HG02943 (cell line): Measurements from ENCODE around the gene CYP2C19.
"Not testable (repeated sequence)": the region's sequence is repeated elsewhere in the genome, so short reads cannot be mapped to it uniquely, and the experiment has no call there.

ENCODE experiments used
- ATAC-seq: cut with Tn5 transposase; IDR thresholded peaks from one replicate; pipeline ENCODE4 v1.9.1; 2021; ENCODE audit warnings: mild to moderate bottlenecking, low read depth, moderate library complexity; ENCODE audit not compliant: unreplicated experiment

CYP2C19 gene

GRCh38 chr10:94762393-94762792 is at the start of gene CYP2C19:
Gene CYP2C19 (plus strand): TSS chr10:94762681. CDS start chr10:94762706, 25 bp downstream.
- ATAC-seq = no peak

DNA sequence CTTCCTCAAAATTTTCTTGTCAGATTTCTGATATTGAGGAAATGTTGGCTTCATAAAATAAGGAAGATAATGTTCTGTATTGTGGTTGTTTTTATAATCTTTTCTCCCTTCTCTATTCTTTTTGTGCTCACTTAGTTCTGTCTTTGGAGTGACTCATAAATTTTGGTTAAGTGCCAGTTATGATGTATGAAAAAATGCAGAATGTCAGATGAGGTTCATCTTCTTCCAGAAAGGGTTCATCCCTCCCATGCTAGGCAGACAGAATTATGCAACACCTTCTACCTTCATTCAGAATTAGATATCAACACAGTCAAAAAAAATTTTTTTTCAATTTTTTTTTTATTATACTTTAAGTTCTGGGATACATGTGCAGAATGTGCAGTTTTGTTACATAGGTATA is 36.6 kb upstream of the CYP2C19 start:
- no peak for ATAC-seq

GRCh38 chr10:94735197-94735596 is 27.3 kb upstream of the CYP2C19 start:
- no peak for ATAC-seq

DNA sequence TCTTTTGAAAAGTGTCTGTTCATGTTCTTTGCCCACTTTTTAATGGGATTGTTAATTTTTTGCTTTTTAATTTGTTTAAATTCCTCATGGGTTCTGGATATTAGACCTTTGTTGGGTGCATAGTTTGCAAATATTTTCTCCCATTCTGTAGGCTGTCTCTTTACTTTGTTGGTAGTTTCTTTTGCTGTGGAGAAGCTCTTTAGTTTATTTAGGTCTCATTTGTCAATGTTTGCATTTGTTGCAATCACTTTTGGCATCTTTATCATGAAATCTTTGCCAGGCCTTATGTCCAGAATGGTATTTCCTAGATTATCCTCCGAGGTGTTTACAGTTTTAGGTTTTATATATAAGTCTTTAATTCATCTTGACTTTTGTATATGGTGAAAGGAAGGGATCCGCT is 23.9 kb upstream of the CYP2C19 start:
- ATAC-seq = no peak

GRCh38 chr10:94747137-94747536 is 15.3 kb upstream of the CYP2C19 start:
- no peak for ATAC-seq

- ATAC-seq = no peak
These were observed 14.6 kb upstream of the CYP2C19 start for GRCh38 chr10:94747838-94748237.

DNA sequence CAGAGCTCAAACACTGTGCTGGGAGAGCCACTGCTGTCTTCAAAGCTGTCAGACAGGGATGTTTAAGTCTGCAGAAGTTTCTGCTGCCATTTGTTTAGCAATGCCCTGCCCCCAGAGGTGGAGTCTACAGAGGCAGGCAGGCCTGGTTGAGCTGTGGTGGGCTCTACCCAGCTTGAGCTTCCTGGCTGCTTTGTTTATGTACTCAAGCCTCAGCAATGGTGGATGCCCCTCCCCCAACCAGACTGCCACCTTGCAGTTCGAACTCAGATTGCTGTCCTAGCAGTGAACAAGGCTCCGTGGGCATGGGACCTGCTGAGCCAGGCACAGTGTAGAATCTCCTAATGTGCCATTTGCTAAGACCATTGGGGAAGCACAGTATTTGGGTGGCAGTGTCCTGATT is 4.6 kb upstream of the CYP2C19 start:
- no peak for ATAC-seq

DNA sequence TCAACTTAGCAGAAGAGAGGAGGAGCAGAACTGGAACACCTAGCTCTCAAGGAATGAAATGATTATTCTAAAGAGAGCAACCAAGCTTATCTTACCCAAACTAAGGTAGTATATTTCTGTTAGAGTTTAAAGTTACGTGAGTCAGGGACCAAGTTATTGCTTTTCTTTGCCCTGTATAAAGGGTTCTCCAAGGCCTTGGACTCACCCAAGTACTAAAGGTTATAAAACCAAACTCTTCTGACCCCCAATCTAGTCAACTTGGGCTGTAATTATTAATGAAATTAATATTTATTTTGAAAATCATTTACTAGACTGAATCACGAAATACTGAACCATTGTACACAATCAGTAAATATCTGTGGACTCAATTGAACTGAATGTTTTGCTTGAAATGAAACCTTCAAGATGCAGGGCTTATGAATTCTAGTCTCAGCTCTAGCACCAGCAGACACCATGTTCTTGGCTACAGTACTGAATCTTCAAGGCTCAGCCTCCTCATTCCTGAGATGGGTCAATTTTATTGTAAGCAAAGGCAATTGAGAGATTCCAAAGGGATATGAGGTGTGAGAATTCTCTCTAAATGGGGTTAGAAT is 1.8 kb upstream of the CYP2C19 start:
- ATAC-seq = no peak

DNA sequence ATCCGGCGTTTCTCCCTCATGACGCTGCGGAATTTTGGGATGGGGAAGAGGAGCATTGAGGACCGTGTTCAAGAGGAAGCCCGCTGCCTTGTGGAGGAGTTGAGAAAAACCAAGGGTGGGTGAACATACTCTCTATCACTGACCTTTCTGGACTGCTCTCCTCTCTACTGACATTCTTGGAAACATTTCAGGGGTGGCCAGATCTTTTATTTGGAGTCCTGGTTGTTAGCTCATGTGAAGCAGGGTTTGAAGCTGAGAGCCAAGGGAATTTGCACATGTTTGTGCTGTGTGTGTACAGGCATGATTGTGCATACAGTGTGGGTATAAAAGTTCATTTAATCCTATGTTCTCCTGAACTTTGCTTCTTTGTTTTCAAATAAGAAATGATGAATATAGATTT is 12.9 kb downstream of the CYP2C19 start:
- ATAC-seq = not testable (repeated sequence)

DNA sequence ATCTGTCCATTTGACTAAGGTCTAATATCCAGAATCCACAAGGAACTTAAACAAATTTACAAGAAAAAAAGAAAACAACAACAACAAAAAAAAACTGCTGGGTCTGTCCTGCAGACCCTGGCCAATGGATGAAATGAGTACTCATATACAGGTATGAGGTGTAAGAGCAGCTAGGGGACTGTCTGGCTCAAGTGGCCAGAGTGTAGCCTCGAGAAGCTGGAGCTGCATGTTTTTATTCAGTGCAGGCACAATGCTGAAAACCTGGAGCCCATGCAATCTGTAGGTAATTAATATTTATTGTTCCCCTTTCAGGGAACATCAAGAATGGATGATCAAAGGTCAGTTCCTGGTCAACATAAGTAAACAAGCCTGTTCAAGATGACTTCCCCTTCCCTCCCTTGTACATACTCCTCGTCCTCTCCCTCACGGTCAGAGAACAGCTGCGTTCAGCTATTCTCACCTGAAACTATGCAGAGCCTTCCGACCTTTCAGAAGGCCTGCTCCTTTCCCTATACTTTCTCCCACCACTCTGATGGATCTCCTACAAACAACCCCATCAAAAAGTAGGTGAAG is 15.5 kb downstream of the CYP2C19 start:
- no peak for ATAC-seq

- no peak for ATAC-seq
These were observed 18.4 kb downstream of the CYP2C19 start for GRCh38 chr10:94780844-94781243.

DNA sequence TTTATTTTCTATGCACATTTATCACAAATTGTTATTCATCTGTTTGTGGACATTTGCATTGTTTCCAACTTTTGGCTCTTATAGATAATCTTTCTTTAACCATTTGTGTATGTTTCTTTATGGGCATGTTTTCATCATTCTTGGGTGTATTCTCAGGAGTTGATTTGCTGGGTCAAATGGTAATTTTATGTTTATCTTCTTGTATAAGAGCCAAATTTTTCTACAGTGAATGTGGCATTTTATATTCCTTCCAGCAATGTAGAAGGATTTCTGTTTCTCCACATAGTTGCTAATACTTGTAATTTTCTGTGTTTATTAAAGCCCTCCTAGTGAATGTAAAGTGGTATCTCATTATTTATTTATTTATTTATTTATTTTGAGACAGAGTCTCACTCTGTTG is 21.8 kb downstream of the CYP2C19 start:
- ATAC-seq = no peak

GRCh38 chr10:94785211-94785610 is 22.7 kb downstream of the CYP2C19 start:
- ATAC-seq = no peak

- not testable (repeated sequence) for ATAC-seq
These were observed 38.1 kb downstream of the CYP2C19 start for GRCh38 chr10:94800551-94800950.

DNA sequence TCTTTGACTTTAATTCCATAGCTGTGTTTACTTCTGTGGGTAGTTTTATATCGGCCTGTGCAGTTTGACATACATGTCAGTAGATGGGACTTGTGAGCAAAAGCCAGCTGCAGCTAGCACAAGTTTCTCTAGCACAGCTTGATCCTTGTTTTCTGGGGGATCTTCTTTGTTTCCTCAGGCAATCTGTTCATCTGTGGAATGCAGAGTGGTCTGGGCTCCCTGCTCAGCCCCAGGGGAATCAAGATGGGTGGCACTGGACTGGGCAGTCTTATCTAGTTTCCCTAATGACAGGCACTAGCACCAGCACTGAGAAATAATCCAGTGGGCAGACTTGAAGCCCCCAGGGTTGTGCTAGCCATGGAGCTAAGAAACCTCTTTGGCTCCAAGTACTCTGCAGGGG is 40.8 kb downstream of the CYP2C19 start:
- no peak for ATAC-seq

- not testable (repeated sequence) for ATAC-seq
These were observed 67.5 kb downstream of the CYP2C19 start for GRCh38 chr10:94830025-94830424.

GRCh38 chr10:94846204-94846603 is 83.7 kb downstream of the CYP2C19 start:
- ATAC-seq = no peak

- ATAC-seq = no peak
These were observed 88.3 kb downstream of the CYP2C19 start for GRCh38 chr10:94850766-94851165.

DNA sequence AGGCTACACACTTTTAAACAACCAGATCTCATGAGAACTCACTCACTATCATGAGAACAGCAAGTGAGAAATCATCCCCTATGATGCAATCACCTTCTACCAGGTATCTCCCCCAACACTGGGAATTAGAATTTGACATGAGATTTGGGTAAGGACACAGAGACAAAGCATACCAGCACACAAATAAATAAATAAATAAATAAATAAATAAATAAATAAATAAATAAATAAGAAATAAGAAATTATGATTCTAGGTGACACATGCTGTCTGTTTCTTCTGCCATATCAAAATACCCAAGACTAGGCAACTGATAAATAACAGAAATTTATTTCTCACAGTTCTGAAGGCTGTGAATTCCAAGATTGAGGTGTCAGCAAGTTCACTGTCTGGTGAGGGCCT is 88.8 kb downstream of the CYP2C19 start:
- ATAC-seq = no peak

GRCh38 chr10:94852438-94852837 is 90.0 kb downstream of the CYP2C19 start:
- no peak for ATAC-seq

- no peak for ATAC-seq
These were observed 90.6 kb downstream of the CYP2C19 start for GRCh38 chr10:94853065-94853464.

- no peak for ATAC-seq
These were observed 95.5 kb downstream of the CYP2C19 start for GRCh38 chr10:94858005-94858404.

DNA sequence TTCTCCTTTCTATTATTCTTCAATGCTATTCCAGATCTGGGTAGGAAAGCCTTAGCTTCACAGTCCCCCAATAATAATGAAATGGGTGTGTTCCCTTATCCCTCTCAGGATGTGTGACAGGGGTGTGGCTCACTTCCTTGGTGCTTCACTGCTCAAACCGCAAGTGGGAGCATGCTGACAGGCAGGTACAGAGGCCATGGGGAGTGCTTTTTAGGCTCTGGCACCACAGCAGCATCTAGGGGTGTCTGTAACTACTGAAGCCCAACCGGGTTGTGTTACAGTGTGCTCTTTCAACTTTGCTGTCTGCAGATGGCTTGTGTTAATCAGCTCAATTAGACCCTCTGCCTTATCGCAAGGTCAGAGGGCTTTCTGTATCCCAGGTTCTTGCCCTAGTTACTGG is 96.6 kb downstream of the CYP2C19 start:
- ATAC-seq = no peak
